Tibial artery (tissue), 4 donors: Measurements from ENCODE around the gene DPRX.

Experiments used
- DNase-seq, 2 donors: peaks; one replicate each; pipeline ENCODE4 v3.0.0-alpha.2; 2019
- H3K27ac ChIP-seq, 2 donors: fragments of 200-600 bp; sonication (generic) in 1 of 2; 1 replicate in 1 of 2; 2 replicates in 1 of 2; pipeline ENCODE4 v1.5.1; 2018 to 2019; ENCODE audit warnings: mild to moderate bottlenecking in 1 of 2
- H3K27me3 ChIP-seq, 2 donors: fragments of 200-600 bp; sonication (generic) in 1 of 2; one replicate each; pipeline versions ENCODE4 v1.5.1 to v1.6.0; 2016 to 2019
- H3K36me3 ChIP-seq, 3 donors: fragments of 200-600 bp; sonication (generic) in 2 of 3; one replicate each; pipeline ENCODE4 v1.5.1; 2016 to 2019; ENCODE audit warnings: mild to moderate bottlenecking in 2 of 3
- H3K4me1 ChIP-seq, 4 donors: fragments of 200-600 bp; sonication (generic) in 2 of 4; 1 replicate in 3 of 4; 2 replicates in 1 of 4; pipeline ENCODE4 v1.5.1; 2016 to 2019
- H3K4me3 ChIP-seq, 2 donors: fragments of 200-600 bp; sonication (generic) in 1 of 2; 1 replicate in 1 of 2; 2 replicates in 1 of 2; pipeline ENCODE4 v1.5.1; 2018 to 2019; ENCODE audit warnings: mild to moderate bottlenecking in 2 of 2
- H3K9me3 ChIP-seq, 3 donors: fragments of 200-600 bp; sonication (generic) in 1 of 3; one replicate each; pipeline ENCODE4 v1.5.1; 2016 to 2019
- CTCF ChIP-seq, 2 experiments: fragments of 200-600 bp in 1 of 2; fragments of 450-650 bp in 1 of 2; IDR thresholded peaks; one replicate each; pipeline ENCODE4 v1.5.1; 2017 to 2019; ENCODE audit warnings: antibody characterized with exemption in 2 of 2, mild to moderate bottlenecking in 1 of 2, moderate library complexity in 1 of 2
- intact Hi-C: fragments of 100-400 bp; cut with DNase I; formaldehyde crosslinking; loops from one replicate; pipeline ENCODE4 v1.15.0; 2023; ENCODE audit warnings: low total_unique reads

DPRX gene

GRCh38 chr19:53657330-53657729 is 25.5 kb downstream of the DPRX start:
- H3K27ac ChIP-seq: no peak overlapping the region

DNA sequence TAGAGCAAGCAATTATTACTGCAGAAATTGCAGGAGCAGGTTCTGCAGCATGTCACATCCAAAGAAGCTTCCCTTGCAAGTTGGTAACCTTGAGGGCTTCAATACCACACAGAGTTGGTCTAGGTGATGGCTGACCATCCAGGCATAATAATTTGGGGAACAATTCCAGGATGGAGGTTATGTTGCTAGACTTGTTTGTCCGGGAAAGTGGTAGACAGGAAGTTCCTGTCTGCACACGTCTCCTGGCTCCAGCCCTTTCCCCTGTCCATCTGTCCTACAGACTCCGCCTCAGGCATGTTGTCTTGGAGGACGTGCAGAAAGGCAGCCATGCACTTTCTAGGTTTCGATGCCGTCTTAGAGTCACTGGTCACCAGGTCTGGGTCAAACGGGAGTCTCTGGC is 26.0 kb downstream of the DPRX start:
- no peak overlapping the region for H3K4me3 ChIP-seq
- intact Hi-C loops: no loop called here
- H3K4me1 ChIP-seq: no peaks in the 10 kb centered on the region
- no peaks in the 10 kb centered on the region for H3K9me3 ChIP-seq
- no peaks in the 10 kb centered on the region for H3K27me3 ChIP-seq
- H3K36me3 ChIP-seq: no peaks in the 10 kb centered on the region
- H3K27ac ChIP-seq: no peak overlapping the region
- DNase-seq: no peak
- no peak for TF ChIP-seq CTCF (IDR thresholded peaks at IDR 0.05)

More at GRCh38 chr19:53657330-53657729, 25.5 kb downstream of the DPRX start:
- Histone ChIP-seq H3K36me3 (no peaks in the 10 kb centered on the region), H3K4me3 (no peak overlapping the region), H3K27me3 (no peaks in the 10 kb centered on the region), H3K9me3 (no peaks in the 10 kb centered on the region), H3K4me1 (no peaks in the 10 kb centered on the region)
- TF ChIP-seq CTCF (IDR thresholded peaks at IDR 0.05): no peak
- intact Hi-C loops: no loop called here
- DNase-seq: no peak

GRCh38 chr19:53659292-53659691 is 27.5 kb downstream of the DPRX start:
- TF ChIP-seq CTCF (IDR thresholded peaks at IDR 0.05): peak in 1 of 2 experiments; percentile 5
- intact Hi-C loops: no loop called here
- DNase-seq: no peak
- Histone ChIP-seq H3K4me3 (no peak overlapping the region), H3K36me3 (no peaks in the 10 kb centered on the region), H3K27ac (no peak overlapping the region), H3K27me3 (no peaks in the 10 kb centered on the region), H3K4me1 (no peaks in the 10 kb centered on the region), H3K9me3 (no peaks in the 10 kb centered on the region)

DNA sequence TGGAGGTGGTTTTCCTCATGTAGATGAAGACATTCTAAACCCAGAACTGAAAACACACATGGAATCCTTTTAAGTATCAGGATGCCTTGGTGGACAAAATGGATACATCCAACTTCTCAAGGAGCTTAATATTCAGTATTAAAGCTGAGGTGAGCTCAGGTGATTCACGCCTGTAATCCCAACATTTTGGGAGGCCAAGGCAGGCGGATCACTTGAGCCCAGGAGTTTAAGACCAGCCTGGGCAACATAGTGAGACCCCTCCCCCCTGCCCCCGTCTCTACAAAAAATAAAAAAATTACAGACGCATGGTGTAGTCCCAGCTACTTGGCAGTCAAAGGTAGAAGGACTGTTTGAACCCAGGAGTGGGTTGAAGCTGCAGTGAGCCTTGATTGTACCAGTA is 28.8 kb downstream of the DPRX start:
- intact Hi-C loops: no loop called here
- no peak overlapping the region for H3K27ac ChIP-seq
- no peaks in the 10 kb centered on the region for H3K36me3 ChIP-seq
- no peak for DNase-seq
- no peaks in the 10 kb centered on the region for H3K27me3 ChIP-seq
- TF ChIP-seq CTCF (IDR thresholded peaks at IDR 0.05): no peak
- H3K9me3 ChIP-seq: no peaks in the 10 kb centered on the region
- H3K4me3 ChIP-seq: no peak overlapping the region
- H3K4me1 ChIP-seq: no peaks in the 10 kb centered on the region

GRCh38 chr19:53662209-53662608 is 30.4 kb downstream of the DPRX start:
- Histone ChIP-seq H3K27ac (no peak overlapping the region), H3K9me3 (no peaks in the 10 kb centered on the region), H3K36me3 (no peaks in the 10 kb centered on the region), H3K4me1 (no peaks in the 10 kb centered on the region), H3K4me3 (no peak overlapping the region), H3K27me3 (no peaks in the 10 kb centered on the region)
- no peak for DNase-seq
- intact Hi-C loops: no loop called here
- TF ChIP-seq CTCF (IDR thresholded peaks at IDR 0.05): no peak

DNA sequence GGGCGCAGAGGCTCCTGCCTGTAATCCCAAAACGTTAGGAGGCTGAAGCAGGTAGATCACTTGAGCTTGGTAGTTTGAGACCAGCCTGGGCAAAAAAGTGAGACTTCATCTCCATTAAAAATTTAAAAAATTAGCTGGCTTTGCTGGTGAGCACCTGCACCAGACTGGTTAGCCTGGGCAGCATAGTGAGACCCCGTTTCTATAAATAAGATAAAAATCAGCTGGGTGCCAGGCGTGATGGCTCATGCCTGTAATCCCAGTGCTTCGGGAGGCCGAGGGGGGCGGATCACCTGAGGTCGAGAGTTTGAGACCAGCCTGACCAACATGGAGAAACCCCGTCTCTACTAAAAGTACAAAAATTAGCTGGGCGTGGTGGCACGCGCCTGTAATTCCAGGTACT is 32.4 kb downstream of the DPRX start:
- Histone ChIP-seq H3K27ac (no peak overlapping the region), H3K27me3 (no peaks in the 10 kb centered on the region), H3K9me3 (no peaks in the 10 kb centered on the region), H3K4me3 (no peak overlapping the region), H3K36me3 (no peaks in the 10 kb centered on the region), H3K4me1 (no peaks in the 10 kb centered on the region)
- intact Hi-C loops: no loop called here
- DNase-seq: no peak
- TF ChIP-seq CTCF (IDR thresholded peaks at IDR 0.05): no peak
